OCI-LY1 (cell line): ENCODE results near the gene PPP1R1B.

Source experiments
- H2AFZ ChIP-seq: fragments of 200-600 bp; sonication (generic), shearing (Covaris generic); 2 replicates; pipeline ENCODE4 v1.6.0; 2014; ENCODE audit warnings: antibody characterized with exemption, mild to moderate bottlenecking, low read length
- H3F3A ChIP-seq: fragments of 200-600 bp; sonication (generic), shearing (Covaris generic); 2 replicates; pipeline ENCODE4 v1.6.0; 2014; ENCODE audit warnings: mild to moderate bottlenecking, antibody characterized with exemption, low read length, moderate library complexity; ENCODE audit not compliant: insufficient read depth
- H3K27ac ChIP-seq: fragments of 200-600 bp; sonication (generic); 2 replicates; pipeline ENCODE4 v1.5.1; 2014; ENCODE audit warnings: low read length, mixed run types, mild to moderate bottlenecking, low read depth; ENCODE audit not compliant: poor library complexity, severe bottlenecking
- H3K27me3 ChIP-seq: fragments of 200-600 bp; sonication (generic); 2 replicates; pipeline ENCODE4 v1.6.0; 2014; ENCODE audit warnings: antibody characterized with exemption, mild to moderate bottlenecking, low read length, moderate library complexity; ENCODE audit not compliant: insufficient read depth
- H3K36me3 ChIP-seq: fragments of 200-600 bp; sonication (generic); 2 replicates; pipeline ENCODE4 v1.6.1; 2014; ENCODE audit warnings: mild to moderate bottlenecking, antibody characterized with exemption, low read length, moderate library complexity, mixed read lengths; ENCODE audit not compliant: insufficient read depth
- H3K4me1 ChIP-seq: fragments of 200-600 bp; sonication (generic); 2 replicates; pipeline ENCODE4 v1.5.1; 2014; ENCODE audit warnings: mild to moderate bottlenecking, low read length, moderate library complexity; ENCODE audit not compliant: insufficient read depth, severe bottlenecking
- H3K4me2 ChIP-seq: fragments of 200-600 bp; sonication (generic), shearing (Covaris generic); 2 replicates; pipeline ENCODE4 v1.6.1; 2014; ENCODE audit warnings: low read length
- H3K4me3 ChIP-seq: fragments of 200-600 bp; sonication (generic); 2 replicates; pipeline ENCODE4 v1.5.1; 2014; ENCODE audit warnings: low read length, low read depth, mild to moderate bottlenecking, mixed read lengths; ENCODE audit not compliant: poor library complexity, severe bottlenecking
- H3K79me2 ChIP-seq: fragments of 200-600 bp; shearing (Covaris generic); 2 replicates; pipeline ENCODE4 v1.6.1; 2016; ENCODE audit warnings: mixed run types, low read length, mixed read lengths; ENCODE audit not compliant: insufficient read depth
- H3K9ac ChIP-seq: fragments of 200-600 bp; sonication (generic), shearing (Covaris generic); 2 replicates; pipeline ENCODE4 v1.6.1; 2014; ENCODE audit warnings: mild to moderate bottlenecking, low read length, mixed read lengths
- H3K9me2 ChIP-seq: fragments of 200-600 bp; sonication (generic), shearing (Covaris generic); 2 replicates; pipeline ENCODE4 v1.6.1; 2014; ENCODE audit warnings: low read depth, mild to moderate bottlenecking, low read length, mixed read lengths
- H3K9me3 ChIP-seq: fragments of 200-600 bp; shearing (Covaris generic); 2 replicates; pipeline ENCODE4 v1.6.1; 2014; ENCODE audit warnings: low read length, mixed read lengths
- H4K20me1 ChIP-seq: fragments of 200-600 bp; sonication (generic), shearing (Covaris generic); 2 replicates; pipeline ENCODE4 v1.6.0; 2016; ENCODE audit warnings: mild to moderate bottlenecking, low read length; ENCODE audit not compliant: insufficient read depth
- CTCF ChIP-seq: fragments of 200-600 bp; sonication (generic), shearing (Covaris generic); IDR thresholded peaks from 2 replicates; pipeline ENCODE4 v1.5.1; 2017; ENCODE audit warnings: mild to moderate bottlenecking, antibody characterized with exemption, low read length, moderate library complexity, mixed read lengths
- EZH2 ChIP-seq: fragments of 200-600 bp; sonication (generic), shearing (Covaris generic); IDR thresholded peaks from 2 replicates; pipeline ENCODE4 v1.8.0; 2017; ENCODE audit warnings: borderline replicate concordance, mixed run types, mild to moderate bottlenecking, antibody characterized with exemption, low read length, moderate library complexity, mixed read lengths

The PPP1R1B gene

GRCh38 chr17:39642291-39643074 lies 15.7 kb downstream of the PPP1R1B start:
- Histone ChIP-seq H3K9me2 (no peaks in the 10 kb centered on the region), H3K27ac (no peak overlapping the region), H3K27me3 (no peaks in the 10 kb centered on the region), H3K4me1 (peaks cover 13% of the 10 kb centered on the region), H3K9me3 (no peaks in the 10 kb centered on the region), H3K9ac (no peak overlapping the region), H4K20me1 (no peaks in the 10 kb centered on the region), H3F3A (no peaks in the 10 kb centered on the region), H3K36me3 (no peaks in the 10 kb centered on the region), H3K4me3 (no peak overlapping the region), H3K79me2 (no peaks in the 10 kb centered on the region; the same call in 1 of the 2 replicates), H2AFZ (no peak overlapping the region), H3K4me2 (no peak overlapping the region)
- TF ChIP-seq EZH2 (no peak), CTCF (no peak)

DNA sequence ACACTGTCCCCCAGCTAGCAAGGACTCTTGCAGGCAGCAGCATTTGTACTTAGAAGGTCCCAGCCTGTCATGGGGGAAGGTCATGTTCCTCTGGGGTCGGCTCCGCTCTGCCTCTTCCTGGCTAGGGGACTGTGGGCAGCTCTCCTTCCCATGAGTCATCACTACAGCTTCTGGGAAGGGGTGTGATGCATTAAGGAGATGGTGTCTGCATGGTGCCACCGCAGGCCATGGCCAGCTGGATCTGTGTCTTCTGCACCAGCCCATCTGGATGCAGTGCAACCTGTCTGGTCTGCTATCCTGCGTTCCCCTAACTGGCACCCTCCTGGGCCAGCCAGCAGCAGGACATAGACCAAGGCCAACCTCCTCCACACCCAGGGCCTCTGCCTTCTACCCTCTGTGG lies 16.5 kb downstream of the PPP1R1B start:
- H3K9me3 ChIP-seq = no peaks in the 10 kb centered on the region
- no peak overlapping the region for H3K27ac ChIP-seq
- H3K4me1 ChIP-seq = peaks cover 5% of the 10 kb centered on the region
- H3K79me2 ChIP-seq = no peaks in the 10 kb centered on the region
- no peak overlapping the region for H3K4me2 ChIP-seq
- no peak overlapping the region for H3K4me3 ChIP-seq
- H2AFZ ChIP-seq = no peak overlapping the region
- TF ChIP-seq EZH2 (no peak), CTCF (no peak)
- no peak overlapping the region for H3K9ac ChIP-seq
- no peaks in the 10 kb centered on the region for H3K27me3 ChIP-seq
- H3K9me2 ChIP-seq = no peaks in the 10 kb centered on the region
- no peaks in the 10 kb centered on the region for H3F3A ChIP-seq
- no peaks in the 10 kb centered on the region for H4K20me1 ChIP-seq
- no peaks in the 10 kb centered on the region for H3K36me3 ChIP-seq

- Histone ChIP-seq H3K4me2 (no peak overlapping the region), H3K4me1 (peaks cover 13% of the 10 kb centered on the region), H3K9me2 (no peaks in the 10 kb centered on the region), H3K27ac (no peak overlapping the region), H3K9me3 (no peaks in the 10 kb centered on the region), H3K36me3 (no peaks in the 10 kb centered on the region), H4K20me1 (no peaks in the 10 kb centered on the region), H3K4me3 (no peak overlapping the region), H3K27me3 (no peaks in the 10 kb centered on the region), H2AFZ (no peak overlapping the region), H3K9ac (no peak overlapping the region), H3K79me2 (no peaks in the 10 kb centered on the region), H3F3A (no peaks in the 10 kb centered on the region)
- TF ChIP-seq CTCF = no peak
- no peak for TF ChIP-seq EZH2
These were observed 20.5 kb downstream of the PPP1R1B start for GRCh38 chr17:39647256-39647655.
